GM12892 (cell line): ENCODE measurements around the gene ATG10.
"Not testable (repeated sequence)": the region's sequence is repeated elsewhere in the genome, so short reads cannot be mapped to it uniquely, and the experiment has no call there.

Source experiments
- POLR2A ChIP-seq: IDR thresholded peaks from 2 replicates; pipeline ENCODE4 v1.6.1; 2011; ENCODE audit warnings: low read depth, low read length, control low read depth
- TAF1 ChIP-seq: IDR thresholded peaks from 2 replicates; pipeline ENCODE4 v1.6.1; 2011; ENCODE audit warnings: low read depth, mild to moderate bottlenecking, control low read depth, low read length, borderline replicate concordance

DNA sequence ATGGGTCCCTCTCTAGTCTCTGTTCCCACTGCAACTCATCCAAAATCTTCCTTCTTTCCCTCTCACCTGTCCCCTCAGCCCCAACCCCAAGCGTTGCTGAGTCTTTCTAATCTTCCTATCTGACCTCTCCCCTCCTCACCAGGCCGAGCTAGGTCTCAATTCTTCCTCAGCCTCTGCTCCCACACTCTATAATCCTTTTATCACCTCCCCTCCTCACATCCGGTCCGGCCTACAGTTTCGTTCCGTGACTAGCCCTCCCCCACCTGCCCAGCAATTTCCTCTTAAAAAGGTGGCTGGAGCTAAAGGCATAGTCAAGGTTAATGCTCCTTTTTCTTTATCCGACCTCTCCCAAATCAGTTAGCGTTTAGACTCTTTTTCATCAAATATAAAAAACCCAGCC lies 17.0 kb upstream of the ATG10 start:
- TF ChIP-seq POLR2A, TAF1: not testable (repeated sequence)
